Right cardiac atrium (tissue), 5 donors: ENCODE results near the gene NDUFS2. TPM values are rescaled to one million over a fixed set of nuclear protein-coding genes. Genes with fewer than 3 reads are reported as not detected.
"Not testable (repeated sequence)": the region's sequence is repeated elsewhere in the genome, so short reads cannot be mapped to it uniquely, and the experiment has no call there.

Experiments
- ATAC-seq, 2 donors: fragments of 200-7000 bp; cut with Tn5 transposase; one replicate each; pipeline versions ENCODE4 v1.8.0 to v1.9.1; 2020; ENCODE audit warnings: moderate library complexity in 2 of 2, mild to moderate bottlenecking in 1 of 2
- DNase-seq, 3 donors: peaks; one replicate each; pipeline ENCODE4 v3.0.0-alpha.2; 2020
- H3K27ac ChIP-seq: one replicate; pipeline ENCODE4 v1.5.1; 2013; ENCODE audit warnings: mild to moderate bottlenecking, low read length, control low read depth, moderate library complexity
- H3K27me3 ChIP-seq: one replicate; pipeline ENCODE4 v1.6.1; 2013; ENCODE audit not compliant: control insufficient read depth, insufficient read depth
- H3K4me1 ChIP-seq: one replicate; pipeline ENCODE4 v1.6.1; 2013; ENCODE audit warnings: low read length; ENCODE audit not compliant: control insufficient read depth, insufficient read depth
- H3K4me3 ChIP-seq: one replicate; pipeline ENCODE4 v1.5.1; 2013; ENCODE audit warnings: low read length, control low read depth
- H3K9me3 ChIP-seq: one replicate; pipeline ENCODE4 v1.6.1; 2013; ENCODE audit warnings: low read length; ENCODE audit not compliant: control insufficient read depth
- WGBS: extraction: QIAGEN DNeasy Blood & Tissue Kit; methylation state at CpG from one replicate; pipeline ENCODE4 v1.1.7; 2013; 5-methylcytosine and 5-hydroxymethylcytosine counted together
- intact Hi-C, 4 donors: fragments of 100-400 bp; cut with DNase I; formaldehyde crosslinking; loops; one replicate each; pipeline versions ENCODE4 v1.11.0 to v1.14.0; 2022 to 2023
- polyA plus RNA-seq: library from polyadenylated mRNA; stranded (reverse); fragments of 200-250 nt; gene quantifications from one replicate; pipeline ENCODE4 v1.2.3, GENCODE V29; 2013
- total RNA-seq, 4 donors: library from RNA; stranded (reverse); fragmentation: NEBNext Ultra II Directional; extraction: Animal tissue kit (Norgen Biotek cat#: 25700); gene quantifications; one replicate each; pipeline ENCODE4 v1.2.1, GENCODE V29; 2021
- donor health status: healthy with polysubstance abuse.
- donor health status: DM: no; HTN: yes; CAD: no.
- donor health status: DM: no; HTN: no; CAD: no.
- donor health status: DM: no; HTN: yes; CAD: no; lungs with severe emphysema.
- donor health status: DM: yes; HTN: yes; CAD: no.

Gene NDUFS2
- total and polyA plus RNA-seq, 5 donors, result 162 to 229 (median 184) TPM

DNA sequence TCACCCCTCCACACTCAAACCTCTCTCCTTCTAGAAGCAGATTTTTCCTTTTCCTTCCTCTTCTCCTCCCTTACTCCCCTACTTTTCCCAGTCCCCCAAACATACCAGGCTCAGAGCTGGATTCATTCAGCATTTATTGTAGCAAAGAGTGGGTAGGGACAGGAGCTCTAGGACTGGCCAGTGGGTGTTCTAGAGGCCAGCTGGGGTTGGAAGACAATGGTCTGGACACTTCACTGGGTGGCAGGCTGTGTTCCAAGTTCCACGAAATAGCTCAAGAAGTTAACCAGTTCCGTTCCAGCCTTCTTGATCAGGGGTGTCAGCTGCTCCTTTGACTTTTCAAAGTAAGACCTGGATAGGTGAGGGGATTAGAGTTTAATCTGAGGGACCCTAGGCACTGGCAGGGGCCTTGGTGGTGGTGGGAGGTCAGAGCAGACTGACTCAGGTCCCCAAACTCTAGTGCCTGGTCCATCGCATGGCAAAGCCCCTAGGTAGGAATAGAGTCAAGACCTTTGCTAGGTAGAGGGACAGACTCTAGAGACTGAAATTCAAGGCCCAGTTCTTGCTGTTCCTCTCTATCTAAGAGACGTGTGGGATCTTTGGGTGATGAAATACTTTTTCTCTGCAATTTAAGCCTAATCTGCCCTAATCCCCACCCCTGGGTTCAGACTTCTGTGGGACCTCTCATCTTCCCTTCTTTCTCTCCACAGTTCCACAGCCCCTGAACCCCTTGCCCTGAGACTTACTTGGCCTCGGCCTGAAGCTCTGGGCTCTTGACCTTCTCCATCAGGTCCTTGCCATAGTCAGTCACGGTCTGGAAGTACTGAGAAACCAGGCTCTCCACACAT lies 20.2 kb downstream of the NDUFS2 start:
- peak in 1 of 3 donors; percentile 22 for DNase-seq
- H3K9me3 ChIP-seq, result no peaks in the 10 kb centered on the region
- intact Hi-C loops, result no loop called here
- H3K27ac ChIP-seq, result no peak overlapping the region
- no peak for ATAC-seq
- H3K27me3 ChIP-seq, result no peaks in the 10 kb centered on the region
- H3K4me3 ChIP-seq, result no peak overlapping the region
- 67% methylated on average over 6 of the region's 6 CpGs for WGBS
- H3K4me1 ChIP-seq, result peaks cover 6% of the 10 kb centered on the region

- peaks cover 6% of the 10 kb centered on the region for H3K4me1 ChIP-seq
- no peaks in the 10 kb centered on the region for H3K9me3 ChIP-seq
- intact Hi-C loops, result no loop called here
- no peaks in the 10 kb centered on the region for H3K27me3 ChIP-seq
- no peak overlapping the region for H3K4me3 ChIP-seq
- no peak overlapping the region for H3K27ac ChIP-seq
- ATAC-seq (no peak), DNase-seq (no peak)
- WGBS, result 90% methylated on average over 7 of the region's 7 CpGs
Observed at GRCh38 chr1:161223805-161224694, 21.9 kb downstream of the NDUFS2 start.

DNA sequence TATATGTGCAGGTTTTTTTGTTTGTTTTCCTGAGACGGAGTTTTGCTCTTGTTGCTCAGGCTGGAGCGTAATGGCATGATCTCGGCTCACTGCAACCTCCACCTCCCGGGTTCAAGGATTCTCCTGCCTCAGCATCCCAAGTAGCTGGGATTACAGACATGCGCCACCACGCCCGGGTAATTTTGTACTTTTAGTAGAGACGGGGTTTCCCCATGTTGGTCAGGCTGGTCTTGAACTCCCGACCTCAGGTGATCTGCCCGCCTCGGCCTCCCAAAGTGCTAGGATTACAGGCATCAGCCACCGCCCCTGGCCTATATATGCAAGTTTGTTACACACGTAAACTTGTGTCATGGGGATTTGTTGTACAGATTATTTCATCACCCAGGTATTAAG lies 22.5 kb downstream of the NDUFS2 start:
- intact Hi-C loops, result loop anchor here in 3 of 4 donors (5.0 kb wide), 2 partner anchors 68 to 158 kb away; no protein-coding TSS in a partner anchor
- H3K27ac ChIP-seq, H3K9me3 ChIP-seq, H3K27me3 ChIP-seq, H3K4me3 ChIP-seq, H3K4me1 ChIP-seq, ATAC-seq, DNase-seq: not testable (repeated sequence)
- WGBS, result 94% methylated on average over 13 of the region's 13 CpGs

DNA sequence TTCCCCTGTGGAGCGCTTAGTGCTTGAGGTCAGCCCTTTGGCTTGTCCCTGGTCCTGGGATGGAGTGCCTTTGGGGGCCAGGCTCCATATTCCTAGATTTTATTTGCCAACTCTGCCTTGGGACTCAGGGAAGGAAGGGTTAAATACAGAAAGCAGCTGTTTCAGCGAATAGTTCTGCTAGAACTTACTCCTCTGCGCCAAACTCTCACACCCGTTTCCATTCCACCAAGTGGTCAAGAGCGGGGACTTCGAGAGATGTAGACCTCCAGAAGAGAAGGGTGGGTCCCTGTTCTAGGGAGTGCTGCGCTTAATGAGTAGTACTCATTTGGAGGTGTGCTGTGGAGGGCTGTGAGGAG lies 23.0 kb downstream of the NDUFS2 start:
- Histone ChIP-seq H3K27ac (peak overlapping the region; percentile 65), H3K4me3 (no peak overlapping the region), H3K9me3 (no peaks in the 10 kb centered on the region), H3K27me3 (no peaks in the 10 kb centered on the region), H3K4me1 (peaks cover 6% of the 10 kb centered on the region)
- DNase-seq (no peak), ATAC-seq (no peak)
- intact Hi-C loops, result loop anchor here in 3 of 4 donors (5.0 kb wide), 2 partner anchors 67 to 157 kb away; no protein-coding TSS in a partner anchor
- 58% methylated on average over 7 of the region's 7 CpGs for WGBS

DNA sequence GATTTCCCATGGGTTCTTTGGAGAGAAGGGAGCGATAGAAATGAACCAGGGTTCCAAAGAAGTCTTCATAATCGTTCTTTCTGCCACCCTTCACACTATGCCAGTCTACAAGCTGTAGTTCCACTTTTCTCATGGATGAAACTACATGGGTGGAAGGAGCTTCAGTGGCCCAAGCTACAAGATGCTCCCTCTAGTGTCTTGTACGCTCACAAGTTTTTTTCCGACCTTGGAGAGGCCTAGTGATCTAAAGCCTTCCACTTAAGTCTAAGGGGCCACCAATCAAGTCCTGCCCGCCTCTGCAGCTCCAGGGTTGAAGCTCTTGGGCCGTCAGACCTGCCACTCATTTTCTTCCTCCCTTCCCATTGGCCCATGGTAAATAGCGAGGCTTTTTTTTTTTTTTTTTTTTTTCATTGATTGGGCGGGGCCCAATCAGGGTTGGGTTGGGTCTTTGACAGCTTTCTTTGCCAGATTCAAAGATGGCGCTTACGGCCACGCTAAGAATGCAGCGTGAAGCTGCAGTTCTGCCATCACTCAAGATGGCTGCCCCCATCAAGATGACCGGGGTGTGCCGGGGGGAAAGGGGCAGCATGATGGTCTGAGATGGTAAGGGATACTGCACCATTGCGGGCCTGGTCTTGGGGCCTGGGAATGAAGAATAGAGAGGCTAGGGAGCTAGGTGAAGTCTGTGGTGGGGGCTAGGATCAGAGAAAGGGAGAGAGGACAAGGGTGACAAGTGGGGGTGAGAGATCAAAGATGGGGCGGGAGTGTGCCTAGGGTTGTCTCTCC lies 23.6 kb downstream of the NDUFS2 start, which contains the start of gene TOMM40L:
Gene TOMM40L (plus strand): TSS at position 527 of the 786 bp plus-strand sequence. CDS start 430 bp downstream, outside the sequence.
- DNase-seq, result peak; percentile 94 to 96 (median 94)
- intact Hi-C loops, result loop anchor here in 3 of 4 donors (5.0 kb wide), 2 partner anchors 67 to 157 kb away; no protein-coding TSS in a partner anchor
- WGBS, result 5% methylated on average over 16 of the region's 16 CpGs
- no peaks in the 10 kb centered on the region for H3K27me3 ChIP-seq
- peak within 1 kb of the TSS; percentile 73 for H3K4me3 ChIP-seq
- H3K9me3 ChIP-seq, result no peaks in the 10 kb centered on the region
- peak within 1 kb of the TSS; percentile 71 for H3K27ac ChIP-seq
- peak; percentile 97 for ATAC-seq
- H3K4me1 ChIP-seq, result peaks cover 6% of the 10 kb centered on the region

DNA sequence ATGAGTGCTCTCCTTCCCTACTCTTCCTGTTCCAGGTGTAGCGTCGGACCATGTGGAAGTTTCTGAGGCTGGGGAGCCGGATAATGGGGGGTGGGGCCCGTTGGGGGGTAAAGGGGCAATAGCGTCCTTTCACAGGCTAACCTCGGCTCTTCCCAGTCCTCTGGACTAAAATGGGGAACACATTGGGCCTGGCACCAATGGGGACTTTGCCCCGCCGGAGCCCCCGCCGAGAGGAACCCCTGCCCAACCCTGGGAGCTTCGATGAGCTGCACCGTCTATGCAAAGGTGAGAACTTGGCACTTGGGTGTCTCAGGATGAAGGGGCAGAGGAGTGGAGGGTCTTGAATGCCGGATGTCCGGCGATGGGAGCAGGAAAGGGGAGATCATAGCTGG lies 24.1 kb downstream of the NDUFS2 start:
- no peaks in the 10 kb centered on the region for H3K9me3 ChIP-seq
- peaks cover 6% of the 10 kb centered on the region for H3K4me1 ChIP-seq
- DNase-seq (peak in 2 of 3 donors; percentile 56 to 63), ATAC-seq (peak in 1 of 2 donors; percentile 1)
- H3K27me3 ChIP-seq, result no peaks in the 10 kb centered on the region
- WGBS, result 4% methylated on average over 15 of the region's 15 CpGs
- intact Hi-C loops, result loop anchor here in 3 of 4 donors (5.0 kb wide), 2 partner anchors 66 to 156 kb away; no protein-coding TSS in a partner anchor
- peak overlapping the region; percentile 71 for H3K27ac ChIP-seq
- peak overlapping the region; percentile 73 for H3K4me3 ChIP-seq

DNA sequence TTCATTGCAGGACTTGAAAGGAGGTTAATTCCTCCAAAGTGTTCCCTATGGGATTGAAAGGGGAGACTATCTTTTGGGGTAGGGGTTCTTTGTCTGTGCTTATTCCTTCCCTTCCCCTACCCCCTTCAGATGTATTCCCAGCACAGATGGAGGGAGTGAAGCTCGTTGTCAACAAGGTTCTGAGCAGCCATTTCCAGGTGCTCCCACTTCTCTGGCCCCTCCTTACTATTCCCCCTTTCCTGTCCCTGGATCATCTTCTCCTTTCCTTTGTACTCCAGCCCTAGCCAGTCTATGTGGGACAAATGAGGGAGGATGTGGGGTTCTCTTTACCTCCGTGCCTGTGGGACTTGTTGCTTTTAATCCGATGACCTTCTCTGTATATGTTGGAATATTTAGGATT lies 24.6 kb downstream of the NDUFS2 start:
- peak overlapping the region; percentile 71 for H3K27ac ChIP-seq
- H3K4me3 ChIP-seq, result peak overlapping the region; percentile 73
- H3K27me3 ChIP-seq, result no peaks in the 10 kb centered on the region
- H3K9me3 ChIP-seq, result no peaks in the 10 kb centered on the region
- no peak for DNase-seq
- no peak for ATAC-seq
- intact Hi-C loops, result loop anchor here in 3 of 4 donors (5.0 kb wide), 2 partner anchors 66 to 156 kb away; no protein-coding TSS in a partner anchor
- WGBS, result 44% methylated on average over 3 of the region's 3 CpGs
- H3K4me1 ChIP-seq, result peaks cover 6% of the 10 kb centered on the region

DNA sequence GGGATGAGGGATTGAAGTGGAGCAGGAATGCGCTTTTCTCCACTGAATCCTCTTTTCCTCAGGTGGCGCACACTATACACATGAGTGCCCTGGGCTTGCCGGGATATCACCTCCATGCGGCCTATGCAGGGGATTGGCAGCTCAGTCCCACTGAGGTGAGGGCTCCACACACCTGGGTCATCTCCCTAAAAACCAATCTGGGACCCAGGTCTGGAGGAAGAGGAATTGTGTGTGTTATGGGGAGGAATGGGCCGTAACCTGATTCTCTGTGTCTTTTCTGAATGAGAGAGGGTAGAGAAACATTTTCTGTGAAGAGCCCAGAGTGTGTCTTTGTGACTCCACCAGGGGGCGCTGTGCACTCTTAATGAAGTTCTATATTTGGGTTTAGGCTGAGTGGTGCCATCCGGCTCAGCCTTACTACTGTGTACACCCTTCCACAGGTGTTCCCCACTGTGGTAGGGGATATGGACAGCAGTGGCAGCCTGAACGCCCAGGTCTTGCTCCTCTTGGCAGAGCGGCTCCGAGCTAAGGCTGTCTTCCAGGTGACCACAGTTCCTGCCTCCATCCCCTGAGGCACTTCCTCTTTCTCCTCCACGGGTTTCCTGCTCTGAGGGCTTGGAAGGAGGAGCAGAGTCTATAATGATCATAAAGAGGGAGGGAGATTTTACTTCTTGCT lies 25.2 kb downstream of the NDUFS2 start:
- Histone ChIP-seq H3K27me3 (no peaks in the 10 kb centered on the region), H3K9me3 (no peaks in the 10 kb centered on the region), H3K4me3 (peak overlapping the region; percentile 73), H3K27ac (peak overlapping the region; percentile 71), H3K4me1 (peaks cover 6% of the 10 kb centered on the region)
- intact Hi-C loops, result loop anchor here in 3 of 4 donors (5.0 kb wide), 2 partner anchors 65 to 155 kb away; no protein-coding TSS in a partner anchor
- ATAC-seq (peak; percentile 47 to 57), DNase-seq (peak; percentile 87 to 91 (median 88))
- 41% methylated on average over 11 of the region's 11 CpGs for WGBS

DNA sequence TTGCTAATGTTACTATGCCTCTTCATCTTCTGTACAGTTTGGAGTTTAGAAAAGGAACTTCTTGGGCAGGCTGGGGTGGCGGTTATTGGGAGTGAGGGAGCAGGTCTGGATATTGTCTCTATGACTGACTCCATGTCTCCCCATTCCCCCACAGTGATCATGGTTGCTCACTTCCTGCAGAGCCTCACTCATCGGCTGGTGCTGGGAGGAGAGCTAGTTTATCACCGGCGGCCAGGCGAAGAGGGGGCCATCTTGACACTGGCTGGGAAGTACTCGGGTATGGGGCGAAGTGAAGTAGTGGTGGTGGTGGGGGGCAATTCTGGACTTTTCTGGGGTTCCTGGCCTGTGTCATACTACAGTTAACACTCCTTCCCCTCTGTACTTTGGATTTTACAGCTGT lies 25.9 kb downstream of the NDUFS2 start:
- ATAC-seq (no peak), DNase-seq (no peak)
- Histone ChIP-seq H3K9me3 (no peaks in the 10 kb centered on the region), H3K4me1 (peaks cover 6% of the 10 kb centered on the region), H3K27me3 (no peaks in the 10 kb centered on the region), H3K27ac (no peak overlapping the region), H3K4me3 (no peak overlapping the region)
- 88% methylated on average over 7 of the region's 7 CpGs for WGBS
- intact Hi-C loops, result loop anchor here in 3 of 4 donors (5.0 kb wide), 2 partner anchors 64 to 154 kb away; no protein-coding TSS in a partner anchor
